GM20000 (cell line): ENCODE results near the gene ACBD6.

Source experiments
- DNase-seq: peaks from one replicate; pipeline ENCODE4 v3.0.0; 2012; ENCODE audit warnings: low spot score
- CTCF ChIP-seq: IDR thresholded peaks from 2 replicates; pipeline ENCODE4 v1.5.1; 2012; ENCODE audit warnings: mild to moderate bottlenecking, control low read depth; ENCODE audit errors: extremely low read depth, missing control alignments

ACBD6 gene

DNA sequence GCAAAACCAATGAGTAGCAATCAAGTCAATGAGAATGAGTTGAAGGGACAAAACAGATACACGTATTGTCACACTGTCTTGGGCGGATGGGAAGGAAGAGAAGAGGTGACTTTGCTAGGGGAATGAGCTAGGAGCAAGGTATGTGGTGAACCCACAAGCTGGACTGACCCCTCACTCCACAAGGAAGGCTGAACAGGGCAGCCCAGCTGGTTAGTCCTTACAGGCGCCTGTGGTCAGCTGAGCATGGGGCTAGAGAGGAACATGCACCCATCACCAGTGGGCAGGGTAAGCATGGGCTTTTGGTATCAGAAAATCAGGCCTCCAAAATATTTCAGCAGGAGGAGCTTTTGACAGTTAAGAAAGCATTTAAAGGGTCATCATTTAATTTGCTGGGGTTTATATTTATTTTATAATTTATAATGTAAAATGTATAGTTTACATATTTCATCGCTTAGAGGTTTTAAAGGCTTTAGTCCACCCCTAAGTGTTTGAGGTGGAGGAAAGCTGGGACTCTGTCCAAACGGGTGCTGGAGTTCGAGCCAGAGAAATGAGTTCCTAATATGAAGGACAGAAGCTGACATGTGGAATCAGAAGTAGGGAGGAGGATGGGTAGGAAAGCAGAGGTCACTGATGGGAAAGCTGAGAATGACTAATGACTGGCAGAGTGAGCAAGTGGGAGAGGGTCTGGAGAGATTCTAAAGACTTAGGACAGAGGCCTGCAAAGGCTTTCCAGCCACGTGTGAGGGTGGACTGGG, 22.0 kb upstream of the ACBD6 start:
- DNase-seq = no peak
- TF ChIP-seq CTCF = no peak

GRCh38 chr1:180522213-180522515, 19.8 kb upstream of the ACBD6 start:
- DNase-seq = no peak
- no peak for TF ChIP-seq CTCF

DNA sequence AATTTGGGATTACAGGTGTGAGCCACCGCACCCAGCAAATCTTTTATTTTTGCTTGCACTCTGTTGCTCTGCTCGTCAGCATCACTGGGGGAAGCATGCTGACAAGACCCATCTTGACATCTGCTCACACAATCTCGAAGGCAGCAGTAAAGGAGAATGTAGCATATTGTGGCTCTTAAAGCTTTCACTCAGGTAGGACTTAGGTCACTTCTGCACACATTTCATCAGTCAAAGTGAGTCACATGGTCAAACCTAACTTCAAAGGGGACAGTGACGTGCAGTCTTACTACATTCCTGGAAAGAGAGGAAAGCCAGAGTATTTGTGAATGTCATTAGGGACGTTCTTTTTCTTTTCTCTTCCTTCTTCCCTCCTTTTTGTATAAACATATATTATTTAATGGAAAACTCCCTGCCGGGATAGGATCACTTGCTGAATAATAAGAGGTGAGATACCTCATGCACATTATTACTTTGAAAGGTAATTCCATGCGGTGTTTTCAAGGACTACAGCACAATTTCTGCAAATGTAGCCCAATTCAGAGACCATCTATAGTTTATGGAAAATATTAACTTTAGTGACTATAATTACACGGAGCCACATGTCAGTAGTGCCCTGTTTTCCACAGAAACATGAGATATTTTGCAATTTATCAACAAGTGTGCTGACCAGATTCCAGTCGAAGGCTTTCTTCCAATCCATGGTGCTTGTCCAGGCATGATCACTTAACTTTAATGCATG, 19.3 kb upstream of the ACBD6 start:
- TF ChIP-seq CTCF = no peak
- DNase-seq = no peak

DNA sequence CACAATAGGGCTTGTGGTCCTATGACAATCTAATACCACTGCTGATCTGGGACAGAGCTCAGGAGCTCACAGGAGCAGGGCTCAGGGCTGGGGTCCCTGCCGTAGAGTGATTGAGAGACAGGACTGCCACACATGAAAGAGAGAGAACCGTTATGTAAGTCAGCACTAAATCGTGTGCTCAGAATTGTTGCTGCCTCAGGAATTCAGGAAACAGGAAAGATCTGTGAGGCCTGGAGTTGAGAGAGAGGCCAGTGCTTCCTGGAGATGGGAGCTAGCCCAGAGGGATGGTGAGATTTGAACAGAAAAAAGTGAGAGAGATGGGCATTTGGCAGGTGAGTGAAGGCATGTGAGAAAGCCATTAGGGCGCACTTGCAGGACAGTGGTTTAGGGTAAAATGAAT, 17.5 kb upstream of the ACBD6 start:
- no peak for TF ChIP-seq CTCF

DNA sequence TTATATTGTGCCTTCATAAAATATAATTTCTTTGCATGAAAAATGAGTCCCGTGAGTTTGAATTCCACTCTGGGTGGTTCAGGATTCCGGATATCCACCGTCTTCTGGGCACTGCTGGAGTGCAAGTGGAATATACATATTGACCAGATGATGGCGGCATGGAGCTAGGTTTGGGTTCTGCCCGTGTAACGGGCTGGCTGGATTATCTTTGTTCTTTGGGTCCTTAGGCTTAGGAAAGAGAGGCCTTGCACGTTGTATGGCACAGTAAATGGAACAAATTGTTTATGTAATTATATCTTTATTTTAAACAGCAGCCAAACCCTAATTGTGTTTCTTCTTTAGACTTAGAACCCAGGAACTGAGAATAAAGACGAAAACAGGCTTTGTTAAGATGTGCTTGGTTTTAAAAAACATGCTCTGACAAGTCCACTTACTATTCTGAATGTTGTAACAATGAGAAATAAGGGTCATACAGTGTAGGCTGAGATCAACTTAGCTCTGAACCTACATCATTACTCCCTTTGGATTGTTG, 13.5 kb upstream of the ACBD6 start:
- DNase-seq = peak; percentile 82
- TF ChIP-seq CTCF = peak; percentile 80

More for the DNA sequence above, 17.5 kb upstream of the ACBD6 start:
- DNase-seq = no peak

DNA sequence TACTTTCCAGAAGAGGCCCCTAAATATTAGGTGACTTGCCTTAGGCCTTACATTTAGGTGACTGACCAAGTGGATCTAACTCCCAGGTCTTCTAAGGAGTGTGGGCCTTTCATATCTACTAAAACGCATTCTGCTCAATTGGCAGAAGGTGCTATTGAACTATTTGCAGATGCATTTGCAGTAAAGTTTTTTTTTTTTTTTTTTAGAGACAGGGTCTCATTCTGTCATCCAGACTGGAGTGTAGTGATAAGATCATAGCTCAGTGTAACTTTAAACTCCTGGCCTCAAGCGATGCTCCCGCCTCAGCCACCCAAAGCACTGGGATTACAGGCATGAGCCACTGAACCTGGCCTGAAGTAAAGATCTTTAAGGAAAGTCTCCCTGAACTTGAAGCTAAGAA, 13.0 kb upstream of the ACBD6 start:
- no peak for TF ChIP-seq CTCF
- no peak for DNase-seq

DNA sequence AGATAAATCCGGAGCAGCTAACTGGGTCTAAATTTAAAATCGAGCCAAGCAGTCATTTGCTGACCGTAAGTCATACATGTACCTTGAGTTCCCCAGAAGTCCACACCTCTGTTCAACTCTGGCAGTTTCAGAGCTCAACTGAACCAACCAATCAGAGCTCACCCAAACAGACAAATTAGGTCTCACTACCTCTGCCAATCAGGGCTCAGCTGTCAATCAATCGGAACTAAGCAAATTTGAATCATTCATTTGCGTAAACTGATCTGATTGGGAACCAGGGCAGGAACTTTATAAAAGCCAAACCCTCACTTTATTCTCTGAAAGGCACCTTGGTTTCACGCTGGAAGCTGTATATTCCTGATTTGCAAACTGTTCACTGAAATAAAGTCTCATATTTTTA, 11.2 kb upstream of the ACBD6 start:
- no peak for TF ChIP-seq CTCF
- no peak for DNase-seq
